ENCODE data around the gene ROR2.

DNA sequence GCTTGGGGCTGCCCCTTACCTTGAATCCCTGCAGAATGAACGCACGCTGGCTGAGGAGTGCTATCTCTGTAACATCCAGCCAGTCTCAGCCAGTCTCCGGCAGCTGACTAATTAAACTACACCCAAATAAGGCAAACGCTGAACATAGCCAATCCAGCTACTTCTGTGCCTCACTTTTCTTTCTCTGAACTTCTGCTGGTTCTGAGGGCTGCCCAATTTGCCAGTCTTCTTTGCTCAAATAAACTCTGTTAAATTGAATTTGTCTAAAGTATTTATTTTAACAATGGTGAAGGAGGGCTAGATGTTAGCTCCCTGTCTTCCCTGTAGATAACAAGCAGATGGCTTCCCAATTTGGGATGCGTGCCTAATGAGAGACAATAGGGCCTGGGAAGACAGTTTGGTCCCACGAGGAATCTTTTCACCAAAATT is 372.4 kb downstream of the ROR2 start:
- TF ChIP-seq ZNF468 (CRISPR knock-in tag; IDR thresholded peaks at IDR 0.05) (no peak), FOXM1 (CRISPR knock-in tag; IDR thresholded peaks at IDR 0.05) (no peak), PCBP2 (optimal IDR thresholded peaks at IDR 0.05; ENCODE audit: low read depth, low read length, poor library complexity, severe bottlenecking) (no peak), ZNF253 (CRISPR knock-in tag; IDR thresholded peaks at IDR 0.05; ENCODE audit: borderline replicate concordance) (no peak), SSRP1 (CRISPR knock-in tag; IDR thresholded peaks at IDR 0.05) (no peak), HCFC1 (IDR thresholded peaks at IDR 0.05; ENCODE audit: low read depth, low read length) (no peak), NR2C2 (CRISPR knock-in tag; IDR thresholded peaks at IDR 0.05; ENCODE audit: borderline replicate concordance) (no peak)
- TF ChIP-seq, protein P1, sequence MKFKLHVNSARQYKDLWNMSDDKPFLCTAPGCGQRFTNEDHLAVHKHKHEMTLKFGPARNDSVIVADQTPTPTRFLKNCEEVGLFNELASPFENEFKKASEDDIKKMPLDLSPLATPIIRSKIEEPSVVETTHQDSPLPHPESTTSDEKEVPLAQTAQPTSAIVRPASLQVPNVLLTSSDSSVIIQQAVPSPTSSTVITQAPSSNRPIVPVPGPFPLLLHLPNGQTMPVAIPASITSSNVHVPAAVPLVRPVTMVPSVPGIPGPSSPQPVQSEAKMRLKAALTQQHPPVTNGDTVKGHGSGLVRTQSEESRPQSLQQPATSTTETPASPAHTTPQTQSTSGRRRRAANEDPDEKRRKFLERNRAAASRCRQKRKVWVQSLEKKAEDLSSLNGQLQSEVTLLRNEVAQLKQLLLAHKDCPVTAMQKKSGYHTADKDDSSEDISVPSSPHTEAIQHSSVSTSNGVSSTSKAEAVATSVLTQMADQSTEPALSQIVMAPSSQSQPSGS (CRISPR knock-in tag; IDR thresholded peaks at IDR 0.05) = no peak
- TF ChIP-seq, protein P2, sequence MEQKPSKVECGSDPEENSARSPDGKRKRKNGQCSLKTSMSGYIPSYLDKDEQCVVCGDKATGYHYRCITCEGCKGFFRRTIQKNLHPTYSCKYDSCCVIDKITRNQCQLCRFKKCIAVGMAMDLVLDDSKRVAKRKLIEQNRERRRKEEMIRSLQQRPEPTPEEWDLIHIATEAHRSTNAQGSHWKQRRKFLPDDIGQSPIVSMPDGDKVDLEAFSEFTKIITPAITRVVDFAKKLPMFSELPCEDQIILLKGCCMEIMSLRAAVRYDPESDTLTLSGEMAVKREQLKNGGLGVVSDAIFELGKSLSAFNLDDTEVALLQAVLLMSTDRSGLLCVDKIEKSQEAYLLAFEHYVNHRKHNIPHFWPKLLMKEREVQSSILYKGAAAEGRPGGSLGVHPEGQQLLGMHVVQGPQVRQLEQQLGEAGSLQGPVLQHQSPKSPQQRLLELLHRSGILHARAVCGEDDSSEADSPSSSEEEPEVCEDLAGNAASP (CRISPR knock-in tag; IDR thresholded peaks at IDR 0.05; ENCODE audit: borderline replicate concordance) = no peak
- TF ChIP-seq, protein P3, sequence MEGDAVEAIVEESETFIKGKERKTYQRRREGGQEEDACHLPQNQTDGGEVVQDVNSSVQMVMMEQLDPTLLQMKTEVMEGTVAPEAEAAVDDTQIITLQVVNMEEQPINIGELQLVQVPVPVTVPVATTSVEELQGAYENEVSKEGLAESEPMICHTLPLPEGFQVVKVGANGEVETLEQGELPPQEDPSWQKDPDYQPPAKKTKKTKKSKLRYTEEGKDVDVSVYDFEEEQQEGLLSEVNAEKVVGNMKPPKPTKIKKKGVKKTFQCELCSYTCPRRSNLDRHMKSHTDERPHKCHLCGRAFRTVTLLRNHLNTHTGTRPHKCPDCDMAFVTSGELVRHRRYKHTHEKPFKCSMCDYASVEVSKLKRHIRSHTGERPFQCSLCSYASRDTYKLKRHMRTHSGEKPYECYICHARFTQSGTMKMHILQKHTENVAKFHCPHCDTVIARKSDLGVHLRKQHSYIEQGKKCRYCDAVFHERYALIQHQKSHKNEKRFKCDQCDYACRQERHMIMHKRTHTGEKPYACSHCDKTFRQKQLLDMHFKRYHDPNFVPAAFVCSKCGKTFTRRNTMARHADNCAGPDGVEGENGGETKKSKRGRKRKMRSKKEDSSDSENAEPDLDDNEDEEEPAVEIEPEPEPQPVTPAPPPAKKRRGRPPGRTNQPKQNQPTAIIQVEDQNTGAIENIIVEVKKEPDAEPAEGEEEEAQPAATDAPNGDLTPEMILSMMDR (CRISPR knock-in tag; IDR thresholded peaks at IDR 0.05) = no peak
- TF ChIP-seq, protein P4, sequence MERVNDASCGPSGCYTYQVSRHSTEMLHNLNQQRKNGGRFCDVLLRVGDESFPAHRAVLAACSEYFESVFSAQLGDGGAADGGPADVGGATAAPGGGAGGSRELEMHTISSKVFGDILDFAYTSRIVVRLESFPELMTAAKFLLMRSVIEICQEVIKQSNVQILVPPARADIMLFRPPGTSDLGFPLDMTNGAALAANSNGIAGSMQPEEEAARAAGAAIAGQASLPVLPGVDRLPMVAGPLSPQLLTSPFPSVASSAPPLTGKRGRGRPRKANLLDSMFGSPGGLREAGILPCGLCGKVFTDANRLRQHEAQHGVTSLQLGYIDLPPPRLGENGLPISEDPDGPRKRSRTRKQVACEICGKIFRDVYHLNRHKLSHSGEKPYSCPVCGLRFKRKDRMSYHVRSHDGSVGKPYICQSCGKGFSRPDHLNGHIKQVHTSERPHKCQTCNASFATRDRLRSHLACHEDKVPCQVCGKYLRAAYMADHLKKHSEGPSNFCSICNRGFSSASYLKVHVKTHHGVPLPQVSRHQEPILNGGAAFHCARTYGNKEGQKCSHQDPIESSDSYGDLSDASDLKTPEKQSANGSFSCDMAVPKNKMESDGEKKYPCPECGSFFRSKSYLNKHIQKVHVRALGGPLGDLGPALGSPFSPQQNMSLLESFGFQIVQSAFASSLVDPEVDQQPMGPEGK (CRISPR knock-in tag; IDR thresholded peaks at IDR 0.05) = no peak
- TF ChIP-seq, protein P5, sequence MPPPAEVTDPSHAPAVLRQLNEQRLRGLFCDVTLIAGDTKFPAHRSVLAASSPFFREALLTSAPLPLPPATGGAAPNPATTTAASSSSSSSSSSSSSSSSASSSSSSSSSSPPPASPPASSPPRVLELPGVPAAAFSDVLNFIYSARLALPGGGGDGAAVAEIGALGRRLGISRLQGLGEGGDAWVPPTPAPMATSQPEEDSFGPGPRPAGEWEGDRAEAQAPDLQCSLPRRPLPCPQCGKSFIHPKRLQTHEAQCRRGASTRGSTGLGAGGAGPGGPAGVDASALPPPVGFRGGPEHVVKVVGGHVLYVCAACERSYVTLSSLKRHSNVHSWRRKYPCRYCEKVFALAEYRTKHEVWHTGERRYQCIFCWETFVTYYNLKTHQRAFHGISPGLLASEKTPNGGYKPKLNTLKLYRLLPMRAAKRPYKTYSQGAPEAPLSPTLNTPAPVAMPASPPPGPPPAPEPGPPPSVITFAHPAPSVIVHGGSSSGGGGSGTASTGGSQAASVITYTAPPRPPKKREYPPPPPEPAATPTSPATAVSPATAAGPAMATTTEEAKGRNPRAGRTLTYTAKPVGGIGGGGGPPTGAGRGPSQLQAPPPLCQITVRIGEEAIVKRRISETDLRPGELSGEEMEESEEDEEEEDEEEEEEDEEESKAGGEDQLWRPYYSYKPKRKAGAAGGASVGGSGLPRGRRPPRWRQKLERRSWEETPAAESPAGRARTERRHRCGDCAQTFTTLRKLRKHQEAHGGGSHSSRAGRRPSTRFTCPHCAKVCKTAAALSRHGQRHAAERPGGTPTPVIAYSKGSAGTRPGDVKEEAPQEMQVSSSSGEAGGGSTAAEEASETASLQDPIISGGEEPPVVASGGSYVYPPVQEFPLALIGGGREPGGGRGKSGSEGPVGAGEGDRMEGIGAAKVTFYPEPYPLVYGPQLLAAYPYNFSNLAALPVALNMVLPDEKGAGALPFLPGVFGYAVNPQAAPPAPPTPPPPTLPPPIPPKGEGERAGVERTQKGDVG (CRISPR knock-in tag; IDR thresholded peaks at IDR 0.05; ENCODE audit: borderline replicate concordance) = no peak
